Loucy (cell line): ENCODE data around the gene HFE.

Experiments used
- EZH2phosphoT487 ChIP-seq: fragments of 200-600 bp; IDR thresholded peaks from 2 replicates; pipeline ENCODE4 v1.6.1; 2018; ENCODE audit warnings: antibody characterized with exemption, mild to moderate bottlenecking, moderate library complexity, borderline replicate concordance
- TF ChIP-seq, protein P1 (sequence below): fragments of 200-600 bp; sonication (generic); conservative IDR thresholded peaks from 2 replicates; pipeline ENCODE4 v1.5.1; 2014; ENCODE audit warnings: mild to moderate bottlenecking, antibody characterized with exemption, low read length

GRCh38 chr6:26118999-26119398 lies 31.8 kb downstream of the HFE start:
- TF ChIP-seq, protein P1, sequence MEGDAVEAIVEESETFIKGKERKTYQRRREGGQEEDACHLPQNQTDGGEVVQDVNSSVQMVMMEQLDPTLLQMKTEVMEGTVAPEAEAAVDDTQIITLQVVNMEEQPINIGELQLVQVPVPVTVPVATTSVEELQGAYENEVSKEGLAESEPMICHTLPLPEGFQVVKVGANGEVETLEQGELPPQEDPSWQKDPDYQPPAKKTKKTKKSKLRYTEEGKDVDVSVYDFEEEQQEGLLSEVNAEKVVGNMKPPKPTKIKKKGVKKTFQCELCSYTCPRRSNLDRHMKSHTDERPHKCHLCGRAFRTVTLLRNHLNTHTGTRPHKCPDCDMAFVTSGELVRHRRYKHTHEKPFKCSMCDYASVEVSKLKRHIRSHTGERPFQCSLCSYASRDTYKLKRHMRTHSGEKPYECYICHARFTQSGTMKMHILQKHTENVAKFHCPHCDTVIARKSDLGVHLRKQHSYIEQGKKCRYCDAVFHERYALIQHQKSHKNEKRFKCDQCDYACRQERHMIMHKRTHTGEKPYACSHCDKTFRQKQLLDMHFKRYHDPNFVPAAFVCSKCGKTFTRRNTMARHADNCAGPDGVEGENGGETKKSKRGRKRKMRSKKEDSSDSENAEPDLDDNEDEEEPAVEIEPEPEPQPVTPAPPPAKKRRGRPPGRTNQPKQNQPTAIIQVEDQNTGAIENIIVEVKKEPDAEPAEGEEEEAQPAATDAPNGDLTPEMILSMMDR: no peak
- no peak for TF ChIP-seq EZH2phosphoT487
